Prostate gland (tissue), 2 donors: ENCODE results near the gene FASTK.

Experiments used
- POLR2A ChIP-seq: fragments of 450-650 bp; IDR thresholded peaks from one replicate; pipeline ENCODE4 v1.6.1; 2016; ENCODE audit warnings: antibody characterized with exemption, mild to moderate bottlenecking
- TF ChIP-seq, protein P1 (sequence below), 4 experiments: fragments of 200-600 bp in 2 of 4; fragments of 450-650 bp in 2 of 4; sonication (generic) in 2 of 4; IDR thresholded peaks; 1 replicate in 3 of 4; 2 replicates in 1 of 4; pipeline ENCODE4 v1.5.1; 2016 to 2019; ENCODE audit warnings: antibody characterized with exemption in 4 of 4, mild to moderate bottlenecking in 2 of 4, moderate library complexity in 2 of 4

DNA sequence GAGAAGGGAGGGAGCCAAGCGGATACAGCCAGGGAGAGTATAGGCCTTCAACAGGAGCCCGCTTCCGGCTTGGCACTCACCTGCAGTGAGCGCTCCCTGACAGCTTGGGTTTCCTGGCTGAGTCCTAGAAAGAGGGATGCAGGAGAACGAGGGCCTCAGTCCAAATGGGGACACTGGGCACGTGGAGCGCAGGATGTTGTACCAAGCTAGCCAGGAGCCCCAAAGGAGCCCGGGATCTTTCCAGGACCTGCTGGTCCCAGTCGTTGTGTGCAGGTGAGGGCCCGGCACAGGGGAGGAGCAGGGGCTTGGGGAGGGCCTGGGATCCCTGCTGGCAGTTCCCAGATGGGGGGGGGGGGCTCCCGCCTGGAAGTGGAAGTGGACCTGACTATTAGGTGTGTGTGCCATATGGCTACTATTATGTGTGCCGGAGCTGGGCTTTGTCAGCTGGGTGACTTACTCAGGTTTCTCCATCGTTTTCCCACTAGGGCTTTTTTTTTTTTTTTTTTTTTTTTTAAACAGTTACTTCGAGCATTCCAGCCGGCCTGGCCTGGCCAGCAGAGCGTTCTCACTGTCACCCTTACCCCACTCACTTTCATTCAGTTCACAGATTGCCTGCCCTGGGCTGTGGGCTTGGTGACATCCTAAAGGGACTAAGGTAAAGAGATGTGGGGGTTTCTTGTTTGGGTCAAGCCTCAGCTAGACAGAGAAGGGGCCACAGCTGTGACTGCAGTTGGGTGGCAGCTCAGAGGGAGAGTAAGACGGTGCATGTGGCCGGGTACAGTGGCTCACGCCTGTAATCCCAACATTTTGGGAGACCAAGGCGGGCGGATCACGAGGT lies 9.5 kb upstream of the FASTK start:
- no peak for TF ChIP-seq POLR2A
- TF ChIP-seq, protein P1, sequence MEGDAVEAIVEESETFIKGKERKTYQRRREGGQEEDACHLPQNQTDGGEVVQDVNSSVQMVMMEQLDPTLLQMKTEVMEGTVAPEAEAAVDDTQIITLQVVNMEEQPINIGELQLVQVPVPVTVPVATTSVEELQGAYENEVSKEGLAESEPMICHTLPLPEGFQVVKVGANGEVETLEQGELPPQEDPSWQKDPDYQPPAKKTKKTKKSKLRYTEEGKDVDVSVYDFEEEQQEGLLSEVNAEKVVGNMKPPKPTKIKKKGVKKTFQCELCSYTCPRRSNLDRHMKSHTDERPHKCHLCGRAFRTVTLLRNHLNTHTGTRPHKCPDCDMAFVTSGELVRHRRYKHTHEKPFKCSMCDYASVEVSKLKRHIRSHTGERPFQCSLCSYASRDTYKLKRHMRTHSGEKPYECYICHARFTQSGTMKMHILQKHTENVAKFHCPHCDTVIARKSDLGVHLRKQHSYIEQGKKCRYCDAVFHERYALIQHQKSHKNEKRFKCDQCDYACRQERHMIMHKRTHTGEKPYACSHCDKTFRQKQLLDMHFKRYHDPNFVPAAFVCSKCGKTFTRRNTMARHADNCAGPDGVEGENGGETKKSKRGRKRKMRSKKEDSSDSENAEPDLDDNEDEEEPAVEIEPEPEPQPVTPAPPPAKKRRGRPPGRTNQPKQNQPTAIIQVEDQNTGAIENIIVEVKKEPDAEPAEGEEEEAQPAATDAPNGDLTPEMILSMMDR (IDR thresholded peaks at IDR 0.05): no peak
